Common myeloid progenitor, CD34-positive (primary cell): ENCODE results near the gene SMIM35.

Experiments
- CTCF ChIA-PET: fragments of 350-600 bp; sonication (Branson Sonifier 250); formaldehyde crosslinking; loops from one replicate; lab custom pipeline; 2021; ENCODE audit warnings: antibody characterized with exemption; lab: Charles Lee
- POLR2A ChIA-PET: fragments of 350-600 bp; sonication (Branson Sonifier 250); formaldehyde crosslinking; loops from one replicate; lab custom pipeline; 2021; ENCODE audit warnings: antibody characterized with exemption; lab: Charles Lee
- DNase-seq, 3 donors: peaks; one replicate each; pipeline versions ENCODE4 v3.0.0 to v3.0.0-alpha.2; 2013
- H3K27ac ChIP-seq, 2 experiments: 1 replicate in 1 of 2; 2 replicates in 1 of 2; pipeline ENCODE4 v1.7.0; 2013; ENCODE audit warnings: inconsistent platforms in 2 of 2, low read length in 2 of 2, mild to moderate bottlenecking in 2 of 2, low read depth in 1 of 2, moderate library complexity in 1 of 2; ENCODE audit not compliant: severe bottlenecking in 2 of 2, insufficient read depth in 1 of 2, poor library complexity in 1 of 2
- H3K27me3 ChIP-seq, 5 experiments: replicated peaks in 2 of 5; 1 replicate in 3 of 5; 2 replicates in 2 of 5; pipeline versions ENCODE4 v1.6.1 to v1.7.0; 2013; ENCODE audit warnings: low read length in 4 of 5, mild to moderate bottlenecking in 2 of 5, moderate library complexity in 2 of 5, inconsistent platforms in 1 of 5; ENCODE audit not compliant: insufficient read depth in 5 of 5, control insufficient read depth in 4 of 5
- H3K36me3 ChIP-seq, 4 experiments: 1 replicate in 2 of 4; 2 replicates in 2 of 4; pipeline versions ENCODE4 v1.6.1 to v1.7.0; 2013; ENCODE audit warnings: low read length in 3 of 4, control low read depth in 1 of 4, mild to moderate bottlenecking in 1 of 4; ENCODE audit not compliant: control insufficient read depth in 4 of 4, insufficient read depth in 4 of 4
- H3K4me1 ChIP-seq, 4 experiments: 1 replicate in 3 of 4; 2 replicates in 1 of 4; pipeline versions ENCODE4 v1.6.1 to v1.7.1; 2013; ENCODE audit warnings: low read length in 3 of 4, mild to moderate bottlenecking in 3 of 4, control low read depth in 1 of 4, inconsistent platforms in 1 of 4, moderate library complexity in 1 of 4; ENCODE audit not compliant: control insufficient read depth in 4 of 4, insufficient read depth in 4 of 4; ENCODE audit errors: control extremely low read depth in 1 of 4
- H3K4me3 ChIP-seq, 7 experiments: 1 replicate in 4 of 7; 2 replicates in 3 of 7; pipeline versions ENCODE4 v1.5.1 to v1.7.0; 2013; ENCODE audit warnings: mild to moderate bottlenecking in 7 of 7, low read length in 6 of 7, moderate library complexity in 6 of 7, inconsistent platforms in 2 of 7, low read depth in 2 of 7, control low read depth in 1 of 7; ENCODE audit not compliant: insufficient read depth in 4 of 7, control insufficient read depth in 1 of 7; ENCODE audit errors: extremely low read depth in 1 of 7
- H3K9me3 ChIP-seq, 5 experiments: 1 replicate in 4 of 5; 2 replicates in 1 of 5; pipeline versions ENCODE4 v1.6.1 to v1.7.1; 2013; ENCODE audit warnings: low read length in 4 of 5, mild to moderate bottlenecking in 2 of 5, inconsistent platforms in 1 of 5, low read depth in 1 of 5, moderate library complexity in 1 of 5; ENCODE audit not compliant: control insufficient read depth in 4 of 5, insufficient read depth in 2 of 5; ENCODE audit errors: control extremely low read depth in 1 of 5
- WGBS: methylation state at CpG from one replicate; pipeline ENCODE4 v1.1.5; 2013; ENCODE audit not compliant: insufficient coverage; 5-methylcytosine and 5-hydroxymethylcytosine counted together

The SMIM35 gene

DNA sequence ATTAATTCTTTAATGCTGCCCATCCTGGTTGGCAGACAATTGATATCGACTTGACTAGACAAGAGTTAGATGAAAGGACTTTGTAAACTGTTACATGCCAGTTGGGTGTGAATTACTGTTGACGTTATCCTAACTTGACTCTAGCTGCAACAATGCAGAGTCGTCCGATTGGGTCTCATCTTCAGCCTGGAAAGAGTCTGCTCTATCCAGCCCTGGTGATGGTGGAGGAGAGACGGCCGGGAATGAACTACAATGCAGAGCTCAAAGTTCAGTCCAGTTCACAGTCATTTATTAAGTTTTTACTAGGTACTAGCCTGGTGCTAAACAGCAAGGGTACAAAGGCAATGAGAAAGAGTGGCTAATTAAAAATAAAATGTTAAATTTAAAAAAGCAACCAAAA is 4.9 kb upstream of the SMIM35 start:
- no peaks in the 10 kb centered on the region for H3K27me3 ChIP-seq

DNA sequence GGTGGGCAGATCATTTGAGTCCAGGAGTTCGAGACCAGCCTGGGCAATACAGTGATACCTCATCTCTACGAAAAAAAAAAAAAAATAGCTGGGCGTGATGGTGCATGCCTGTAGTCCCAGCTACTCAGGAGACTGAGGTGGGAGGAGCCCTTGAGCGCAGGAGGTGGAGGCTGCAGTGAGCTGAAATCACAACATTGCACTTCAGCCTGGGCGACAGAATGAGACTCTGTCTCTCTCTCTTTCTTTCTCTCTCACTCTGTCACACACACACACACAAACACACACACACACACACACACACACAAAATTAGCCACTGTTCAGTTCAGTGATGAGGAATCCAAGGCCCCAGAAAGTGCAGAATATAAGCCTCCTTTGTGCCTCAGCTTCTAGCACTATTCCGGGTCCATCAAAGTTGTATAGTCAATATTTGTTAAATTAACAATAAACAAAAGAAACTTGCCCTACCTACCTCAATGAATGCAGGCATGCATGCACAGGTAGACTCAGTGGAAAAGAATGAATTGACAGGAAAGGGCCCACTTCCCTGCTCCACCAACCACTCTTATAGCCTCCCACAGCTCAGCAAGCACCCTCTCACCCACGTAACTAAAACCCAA is 3.9 kb upstream of the SMIM35 start:
- POLR2A ChIA-PET: no interaction called here
- CTCF ChIA-PET: interaction anchor here (4.2 kb wide), 1 partner anchor 11 kb away, joined by 25 read pairs; no protein-coding TSS in a partner anchor
- peaks cover 0 to 34% (median 12%) of the 10 kb centered on the region in 4 experiments for H3K4me1 ChIP-seq
- H3K27me3 ChIP-seq: no peaks in the 10 kb centered on the region
- peaks cover 0 to 27% (median 4%) of the 10 kb centered on the region in 5 experiments for H3K9me3 ChIP-seq
- 96% methylated on average over 4 of the region's 7 CpGs for WGBS
- H3K4me3 ChIP-seq: no peak overlapping the region
- no peaks in the 10 kb centered on the region for H3K36me3 ChIP-seq
- H3K27ac ChIP-seq: no peak overlapping the region
- no peak for DNase-seq

More for the DNA sequence above, 4.9 kb upstream of the SMIM35 start:
- Histone ChIP-seq H3K4me3 (no peak overlapping the region), H3K9me3 (peaks cover 0 to 17% (median 4%) of the 10 kb centered on the region in 5 experiments), H3K36me3 (no peaks in the 10 kb centered on the region), H3K27ac (no peak overlapping the region), H3K4me1 (peaks cover 0 to 26% (median 11%) of the 10 kb centered on the region in 4 experiments)
- WGBS: 98% methylated on average over 5 of the region's 6 CpGs
- ChIA-PET CTCF (interaction anchor here (1.3 kb wide), 1 partner anchor 18 kb away, joined by 5 read pairs; no protein-coding TSS in a partner anchor), POLR2A (no interaction called here)
- DNase-seq: no peak

DNA sequence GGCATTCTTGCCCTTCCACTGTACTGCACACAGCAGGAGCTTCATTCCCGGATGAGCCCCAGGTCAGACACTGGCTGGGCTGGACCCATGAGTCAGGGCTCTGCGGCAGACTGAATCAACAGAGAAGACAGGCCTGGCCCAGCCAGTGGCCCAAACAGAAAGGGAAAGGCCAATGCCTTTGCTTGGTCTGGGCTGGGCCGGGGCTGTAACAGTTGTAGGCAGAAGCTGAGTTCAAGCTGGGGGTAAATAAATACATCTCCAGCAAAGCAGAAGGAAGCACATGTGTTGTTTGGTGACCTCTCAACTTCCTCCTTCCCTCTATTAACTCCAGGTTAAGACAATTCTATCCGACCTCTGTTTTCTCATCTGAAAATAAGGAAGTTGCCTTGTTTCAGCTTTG is 1.8 kb upstream of the SMIM35 start:
- CTCF ChIA-PET: interaction anchor here (0.9 to 4.2 kb wide), 5 partner anchors 9 to 83 kb away, joined by 3 to 25 read pairs (median 4); no protein-coding TSS in a partner anchor
- peaks cover 4 to 52% (median 24%) of the 10 kb centered on the region in 4 experiments for H3K4me1 ChIP-seq
- WGBS: 35% methylated on average over 4 of the region's 4 CpGs
- H3K4me3 ChIP-seq: no peak overlapping the region
- peaks cover 0 to 29% (median 4%) of the 10 kb centered on the region in 5 experiments for H3K9me3 ChIP-seq
- no peaks in the 10 kb centered on the region for H3K36me3 ChIP-seq
- POLR2A ChIA-PET: interaction anchor here (0.6 kb wide), 1 partner anchor 451 kb away, joined by 3 read pairs; no protein-coding TSS in a partner anchor
- peak overlapping the region in 1 of 2 experiments; percentile 17 for H3K27ac ChIP-seq
- H3K27me3 ChIP-seq: no peaks in the 10 kb centered on the region
- peak; percentile 54 to 96 (median 93) for DNase-seq

DNA sequence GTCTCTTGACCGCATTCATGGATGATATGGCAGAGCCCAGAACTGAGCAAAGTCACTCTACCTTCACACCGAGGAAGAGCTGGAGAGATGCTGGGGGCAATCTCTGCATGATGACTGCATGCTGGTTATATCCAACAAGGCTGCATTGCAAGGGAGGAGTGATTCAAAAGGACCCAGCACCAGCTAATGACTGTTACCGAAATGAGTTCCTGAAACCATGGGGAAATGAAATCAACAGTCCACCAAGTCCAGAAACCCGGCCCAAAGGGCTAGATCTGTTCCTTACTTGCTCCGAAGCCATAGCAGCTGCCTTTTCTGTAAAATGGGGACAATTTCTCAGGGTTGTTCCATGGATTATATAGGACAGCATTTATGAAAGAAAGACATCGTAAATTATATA is 1.2 kb upstream of the SMIM35 start:
- Histone ChIP-seq H3K27ac (peak overlapping the region in 1 of 2 experiments; percentile 17), H3K4me3 (peak overlapping the region in 1 of 7 experiments; percentile 21), H3K4me1 (peaks cover 4 to 57% (median 30%) of the 10 kb centered on the region in 4 experiments), H3K9me3 (peaks cover 0 to 29% (median 4%) of the 10 kb centered on the region in 5 experiments), H3K36me3 (no peaks in the 10 kb centered on the region), H3K27me3 (no peaks in the 10 kb centered on the region)
- 95% methylated on average over 5 of the region's 6 CpGs for WGBS
- ChIA-PET CTCF (interaction anchor here (0.9 to 4.2 kb wide), 3 partner anchors 9 to 55 kb away, joined by 3 to 25 read pairs (median 4); no protein-coding TSS in a partner anchor), POLR2A (no interaction called here)
- peak in 1 of 3 donors; percentile 15 for DNase-seq

DNA sequence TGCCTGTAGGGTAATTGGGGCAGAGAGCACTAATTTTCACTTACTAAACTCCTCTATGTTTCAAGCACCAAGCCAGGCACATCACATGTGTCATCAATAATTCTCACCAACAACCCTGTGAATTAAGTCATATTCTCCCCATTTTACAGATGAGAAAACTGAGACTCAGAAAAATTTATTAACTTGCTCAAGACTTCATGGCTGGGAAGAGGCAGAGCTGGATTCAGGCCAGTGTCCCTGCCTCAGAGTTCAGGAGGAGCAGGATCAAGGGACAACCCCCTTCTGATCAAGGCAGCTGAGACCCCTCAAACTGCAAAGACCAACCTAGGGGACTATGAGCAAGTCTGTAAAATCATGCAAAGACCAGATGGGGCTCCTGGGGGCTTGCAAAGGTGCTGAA is 2.1 kb downstream of the SMIM35 start:
- H3K9me3 ChIP-seq: peaks cover 0 to 29% (median 4%) of the 10 kb centered on the region in 5 experiments
- no peak for DNase-seq
- H3K4me3 ChIP-seq: peak overlapping the region in 1 of 7 experiments; percentile 4
- H3K27me3 ChIP-seq: no peaks in the 10 kb centered on the region
- peaks cover 4 to 68% (median 37%) of the 10 kb centered on the region in 4 experiments for H3K4me1 ChIP-seq
- ChIA-PET CTCF (interaction anchor here (0.6 kb wide), 2 partner anchors 48 to 50 kb away, joined by 3 to 4 read pairs; no protein-coding TSS in a partner anchor), POLR2A (no interaction called here)
- H3K27ac ChIP-seq: peak overlapping the region in 1 of 2 experiments; percentile 25
- no peaks in the 10 kb centered on the region for H3K36me3 ChIP-seq

DNA sequence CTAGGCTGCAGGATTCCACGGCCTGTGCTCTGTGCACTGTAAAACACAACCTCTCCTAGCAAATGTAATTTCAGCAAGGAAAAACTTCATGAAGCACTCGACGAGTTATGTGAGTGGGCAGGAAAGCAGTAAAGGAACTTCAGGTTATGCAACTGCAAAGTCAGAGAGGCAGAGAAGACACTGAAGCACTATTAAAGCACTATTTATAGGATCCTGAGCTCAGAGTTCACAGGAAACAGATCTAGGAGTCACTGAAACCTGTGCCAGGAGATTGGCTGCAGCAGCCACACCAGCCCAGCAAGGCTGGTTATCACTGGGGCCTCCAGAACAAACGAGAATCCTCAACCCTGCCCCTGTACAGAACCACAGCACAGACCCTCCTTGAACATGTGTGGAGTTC is 2.5 kb downstream of the SMIM35 start:
- peak overlapping the region in 1 of 2 experiments; percentile 25 for H3K27ac ChIP-seq
- ChIA-PET POLR2A (no interaction called here), CTCF (no interaction called here)
- no peaks in the 10 kb centered on the region for H3K36me3 ChIP-seq
- H3K4me3 ChIP-seq: peak overlapping the region in 3 of 7 experiments; percentile 4 to 20 (median 13)
- peaks cover 4 to 67% (median 37%) of the 10 kb centered on the region in 4 experiments for H3K4me1 ChIP-seq
- no peaks in the 10 kb centered on the region for H3K27me3 ChIP-seq
- 4% methylated on average over 2 of the region's 4 CpGs for WGBS
- H3K9me3 ChIP-seq: peaks cover 0 to 29% (median 4%) of the 10 kb centered on the region in 5 experiments
- peak; percentile 27 to 87 (median 82) for DNase-seq
